Activated naive CD8-positive, alpha-beta T cell (primary cell): ENCODE data around the gene CCDC24.

Experiments used
- H3K27ac Mint-ChIP-seq: one replicate; pipeline ENCODE4 v1.8.0; 2021; ENCODE audit warnings: mixed read lengths
- H3K27me3 Mint-ChIP-seq: one replicate; pipeline ENCODE4 v1.8.0; 2021; ENCODE audit warnings: mixed read lengths
- H3K36me3 Mint-ChIP-seq: one replicate; pipeline ENCODE4 v1.8.0; 2021; ENCODE audit warnings: mixed read lengths
- H3K4me1 Mint-ChIP-seq: one replicate; pipeline ENCODE4 v1.8.0; 2021; ENCODE audit warnings: low read depth, mixed read lengths
- H3K4me3 Mint-ChIP-seq: one replicate; pipeline ENCODE4 v1.8.0; 2021; ENCODE audit warnings: mild to moderate bottlenecking, mixed read lengths
- H3K9me3 Mint-ChIP-seq: one replicate; pipeline ENCODE4 v1.8.0; 2021; ENCODE audit warnings: low read depth, mixed read lengths

Gene CCDC24

DNA sequence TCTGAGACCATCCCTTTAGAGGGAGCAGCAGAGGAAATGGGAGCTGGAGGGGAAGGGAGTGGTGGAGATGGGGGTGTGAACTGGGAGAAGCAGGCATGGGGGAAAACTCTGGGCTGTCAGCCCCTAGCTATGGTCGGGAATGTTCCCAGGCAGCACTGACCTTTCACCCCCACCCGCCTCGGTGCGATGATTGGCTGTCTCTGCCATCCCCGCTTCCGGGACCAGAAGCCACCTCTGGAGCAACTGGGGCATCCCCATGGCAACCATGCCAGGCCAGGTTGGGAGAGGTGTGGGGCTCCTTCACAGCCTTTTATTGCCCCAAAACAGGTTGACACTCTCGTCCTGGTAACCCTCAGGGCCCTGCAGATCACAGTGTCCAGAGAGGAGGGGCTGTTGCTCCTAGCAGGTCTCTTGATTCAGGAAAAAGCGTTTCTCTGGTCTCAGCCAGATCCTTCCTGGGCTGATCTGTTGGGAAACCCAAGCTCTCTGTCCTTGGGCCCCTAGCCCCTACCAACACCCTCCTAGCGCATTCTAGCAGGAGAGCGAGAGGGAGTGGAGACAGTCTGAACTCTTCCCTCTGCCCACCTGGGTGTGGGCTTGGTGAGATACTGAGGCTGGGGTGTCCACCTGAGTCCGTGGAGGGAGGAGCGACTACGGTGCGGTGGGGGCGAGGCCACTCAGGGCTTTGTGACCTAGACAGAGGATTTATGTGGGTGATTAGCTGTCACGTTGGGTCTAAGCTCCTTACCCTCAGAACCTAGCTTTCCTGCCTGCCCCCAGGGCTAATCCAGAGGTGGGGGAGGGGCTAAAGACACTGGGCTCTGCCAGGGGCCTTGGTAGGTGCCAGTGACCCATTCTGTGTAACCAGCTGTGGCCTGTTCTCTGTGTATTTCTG, 52.0 kb downstream of the CCDC24 start:
- no peak overlapping the region for H3K27ac Mint-ChIP-seq
- H3K9me3 Mint-ChIP-seq, result no peaks in the 10 kb centered on the region
- H3K27me3 Mint-ChIP-seq, result peaks cover 13% of the 10 kb centered on the region
- no peak overlapping the region for H3K4me3 Mint-ChIP-seq
- H3K36me3 Mint-ChIP-seq, result no peaks in the 10 kb centered on the region
- H3K4me1 Mint-ChIP-seq, result peaks cover 9% of the 10 kb centered on the region

- peaks cover 12% of the 10 kb centered on the region for H3K4me1 Mint-ChIP-seq
- no peaks in the 10 kb centered on the region for H3K36me3 Mint-ChIP-seq
- no peak overlapping the region for H3K4me3 Mint-ChIP-seq
- H3K9me3 Mint-ChIP-seq, result no peaks in the 10 kb centered on the region
- no peak overlapping the region for H3K27ac Mint-ChIP-seq
- peaks cover 13% of the 10 kb centered on the region for H3K27me3 Mint-ChIP-seq
Observed at GRCh38 chr1:44044071-44044801, 52.8 kb downstream of the CCDC24 start.

- H3K4me1 Mint-ChIP-seq, result peaks cover 12% of the 10 kb centered on the region
- no peak overlapping the region for H3K27ac Mint-ChIP-seq
Observed at GRCh38 chr1:44045064-44045463, 53.7 kb downstream of the CCDC24 start.

More at GRCh38 chr1:44045064-44045463, 53.7 kb downstream of the CCDC24 start:
- no peak overlapping the region for H3K4me3 Mint-ChIP-seq
- H3K9me3 Mint-ChIP-seq, result no peaks in the 10 kb centered on the region
- no peaks in the 10 kb centered on the region for H3K36me3 Mint-ChIP-seq
- H3K27me3 Mint-ChIP-seq, result peaks cover 13% of the 10 kb centered on the region
